ENCODE results near the gene UROC1. TPM values are rescaled to one million over a fixed set of nuclear protein-coding genes. Genes with fewer than 3 reads are reported as not detected.

UROC1 gene
- total RNA-seq, 2 donors from 2014 or later: not detected

DNA sequence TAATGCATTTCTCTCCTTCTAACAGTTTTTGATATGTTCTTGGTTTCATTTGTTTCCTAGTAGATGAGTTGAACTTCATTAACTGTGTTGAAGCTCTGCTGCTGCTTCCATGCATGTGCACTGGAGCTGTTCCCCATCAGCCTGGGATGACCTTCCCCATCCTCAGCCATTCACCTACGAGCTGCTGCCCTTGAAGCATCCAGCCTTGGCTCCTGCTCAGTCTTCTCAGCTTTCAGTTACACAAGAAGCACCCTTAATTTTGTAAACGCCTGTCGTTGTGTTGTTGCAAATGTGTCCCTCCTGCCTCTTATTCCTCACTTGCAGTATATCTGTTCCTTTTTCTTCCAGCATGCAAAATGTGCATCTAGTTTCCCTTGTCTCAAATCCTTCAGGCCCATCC, 33.4 kb downstream of the UROC1 start:
- no peaks in the 10 kb centered on the region for H3K36me3 ChIP-seq
- TF ChIP-seq, protein P1, sequence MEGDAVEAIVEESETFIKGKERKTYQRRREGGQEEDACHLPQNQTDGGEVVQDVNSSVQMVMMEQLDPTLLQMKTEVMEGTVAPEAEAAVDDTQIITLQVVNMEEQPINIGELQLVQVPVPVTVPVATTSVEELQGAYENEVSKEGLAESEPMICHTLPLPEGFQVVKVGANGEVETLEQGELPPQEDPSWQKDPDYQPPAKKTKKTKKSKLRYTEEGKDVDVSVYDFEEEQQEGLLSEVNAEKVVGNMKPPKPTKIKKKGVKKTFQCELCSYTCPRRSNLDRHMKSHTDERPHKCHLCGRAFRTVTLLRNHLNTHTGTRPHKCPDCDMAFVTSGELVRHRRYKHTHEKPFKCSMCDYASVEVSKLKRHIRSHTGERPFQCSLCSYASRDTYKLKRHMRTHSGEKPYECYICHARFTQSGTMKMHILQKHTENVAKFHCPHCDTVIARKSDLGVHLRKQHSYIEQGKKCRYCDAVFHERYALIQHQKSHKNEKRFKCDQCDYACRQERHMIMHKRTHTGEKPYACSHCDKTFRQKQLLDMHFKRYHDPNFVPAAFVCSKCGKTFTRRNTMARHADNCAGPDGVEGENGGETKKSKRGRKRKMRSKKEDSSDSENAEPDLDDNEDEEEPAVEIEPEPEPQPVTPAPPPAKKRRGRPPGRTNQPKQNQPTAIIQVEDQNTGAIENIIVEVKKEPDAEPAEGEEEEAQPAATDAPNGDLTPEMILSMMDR (IDR thresholded peaks at IDR 0.05): no peak
- DNase-seq (ENCODE audit: low spot score): no peak
- no peaks in the 10 kb centered on the region for H3K27me3 ChIP-seq
- no peak overlapping the region for H3K27ac ChIP-seq
- H3K9me3 ChIP-seq: no peaks in the 10 kb centered on the region
- no peak overlapping the region for H3K4me3 ChIP-seq
- H3K4me1 ChIP-seq: peaks cover 0 to 11% of the 10 kb centered on the region in 2 donors

GRCh38 chr3:126483321-126483761, 34.2 kb downstream of the UROC1 start:
- no peak overlapping the region for H3K4me3 ChIP-seq
- H3K4me1 ChIP-seq: peaks cover 0 to 11% of the 10 kb centered on the region in 2 donors
- H3K36me3 ChIP-seq: no peaks in the 10 kb centered on the region
- H3K9me3 ChIP-seq: no peaks in the 10 kb centered on the region
- H3K27ac ChIP-seq: no peak overlapping the region
- no peaks in the 10 kb centered on the region for H3K27me3 ChIP-seq
- TF ChIP-seq, protein P1 (IDR thresholded peaks at IDR 0.05): no peak
- DNase-seq (ENCODE audit: low spot score): no peak

DNA sequence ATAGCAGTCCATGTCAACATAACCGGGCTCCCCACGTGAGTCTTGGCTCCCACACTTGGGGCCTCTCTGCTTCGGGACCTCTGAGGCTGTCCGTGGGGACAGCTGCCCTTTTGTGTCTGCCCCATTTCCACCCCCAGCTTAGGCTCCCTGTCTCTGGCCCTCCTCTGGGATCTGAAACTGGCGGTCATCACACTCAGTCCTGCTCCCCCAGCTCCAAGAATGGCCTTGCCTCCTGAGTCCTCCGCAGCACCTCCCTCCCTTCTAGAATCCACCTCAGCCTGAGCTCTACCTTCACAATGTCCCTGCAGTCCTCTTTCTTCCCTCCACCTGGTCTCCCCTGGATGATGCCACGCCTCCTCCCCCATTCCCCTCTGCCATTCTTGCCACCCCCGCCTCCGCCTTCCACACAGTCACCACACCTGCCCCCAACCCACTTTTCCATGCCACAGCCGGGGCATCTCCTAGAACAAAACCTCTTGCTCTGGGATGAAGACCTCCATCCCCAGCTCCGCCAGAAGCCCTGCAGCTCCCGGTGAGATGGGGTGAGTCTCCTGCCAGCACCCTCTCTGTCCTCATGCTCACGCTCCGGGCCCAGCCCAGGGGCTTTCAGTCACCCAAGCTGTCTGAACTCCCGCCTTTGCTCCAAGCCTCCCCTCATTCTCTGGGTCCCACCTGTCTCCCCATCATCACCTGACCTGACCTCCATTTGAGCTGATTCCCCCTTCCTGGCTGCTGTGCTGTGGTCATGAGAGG, 34.9 kb downstream of the UROC1 start:
- no peaks in the 10 kb centered on the region for H3K27me3 ChIP-seq
- TF ChIP-seq, protein P1 (IDR thresholded peaks at IDR 0.05): no peak
- DNase-seq (ENCODE audit: low spot score): no peak

DNA sequence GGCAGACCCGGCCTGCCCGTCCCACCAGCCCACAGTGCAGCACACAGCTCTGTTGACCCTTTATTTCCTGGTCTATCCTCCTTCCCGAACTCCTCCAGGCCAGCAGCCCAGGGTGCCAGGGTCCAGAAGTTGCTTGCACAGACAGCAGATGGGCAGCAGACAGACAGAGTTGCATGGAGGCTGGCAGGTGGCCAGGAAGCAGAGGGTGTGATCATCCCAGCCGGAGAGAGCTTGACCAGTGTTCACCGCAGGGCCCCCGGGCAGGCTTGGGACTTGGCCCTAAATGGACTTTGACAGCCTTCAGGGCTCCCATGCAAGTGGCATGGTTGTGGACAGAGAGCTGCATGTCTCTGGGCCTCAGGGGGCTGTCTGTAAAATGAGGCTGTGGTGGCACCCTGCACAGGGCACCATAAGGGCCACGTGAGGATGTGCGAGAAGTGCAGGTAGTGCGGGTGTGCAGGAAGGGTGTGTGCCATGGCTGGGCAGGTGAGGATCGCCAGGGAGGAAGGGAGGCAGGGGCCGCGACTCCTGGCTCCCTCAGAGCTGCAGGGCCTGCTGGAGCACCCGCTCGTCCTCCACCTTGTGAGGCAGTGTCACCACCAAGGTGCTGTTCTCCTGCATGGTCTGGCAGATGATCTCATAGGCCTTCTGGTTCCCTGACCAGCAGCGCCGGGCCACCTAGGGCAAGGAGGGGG, 35.6 kb downstream of the UROC1 start:
- H3K27me3 ChIP-seq: no peaks in the 10 kb centered on the region
- H3K4me3 ChIP-seq: no peak overlapping the region
- no peak overlapping the region for H3K27ac ChIP-seq
- peaks cover 0 to 5% of the 10 kb centered on the region in 2 donors for H3K4me1 ChIP-seq
- DNase-seq (ENCODE audit: low spot score): no peak
- H3K9me3 ChIP-seq: no peaks in the 10 kb centered on the region
- TF ChIP-seq, protein P1 (IDR thresholded peaks at IDR 0.05): no peak
- no peaks in the 10 kb centered on the region for H3K36me3 ChIP-seq

More for the DNA sequence above, 34.9 kb downstream of the UROC1 start:
- Histone ChIP-seq H3K9me3 (no peaks in the 10 kb centered on the region), H3K4me3 (no peak overlapping the region), H3K4me1 (peaks cover 0 to 11% of the 10 kb centered on the region in 2 donors), H3K27ac (no peak overlapping the region), H3K36me3 (no peaks in the 10 kb centered on the region)

DNA sequence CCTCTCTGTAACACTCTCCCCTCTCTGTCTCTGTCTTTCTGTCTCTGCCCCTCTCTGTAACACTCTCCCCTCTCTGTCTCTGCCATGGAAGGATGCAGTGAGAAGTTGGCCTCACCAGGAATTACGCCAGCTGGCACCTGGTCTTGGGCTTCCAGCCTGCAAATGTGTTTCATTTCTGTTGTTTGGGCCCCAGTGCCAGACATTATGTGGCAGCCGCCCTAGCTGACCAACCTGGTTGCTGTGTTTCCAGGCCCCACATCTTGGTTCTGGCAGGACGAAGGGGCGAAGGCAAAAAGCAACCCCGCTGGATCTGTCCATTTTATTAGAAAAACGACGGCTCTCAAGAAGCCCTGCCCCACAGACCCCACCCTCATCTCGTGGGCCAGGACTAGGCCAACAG, 36.7 kb downstream of the UROC1 start:
- Histone ChIP-seq H3K27ac (no peak overlapping the region), H3K36me3 (no peaks in the 10 kb centered on the region), H3K4me1 (peaks cover 0 to 8% of the 10 kb centered on the region in 2 donors), H3K4me3 (no peak overlapping the region), H3K9me3 (no peaks in the 10 kb centered on the region), H3K27me3 (no peaks in the 10 kb centered on the region)
- TF ChIP-seq, protein P1 (IDR thresholded peaks at IDR 0.05): no peak
- DNase-seq (ENCODE audit: low spot score): no peak

All from right atrium auricular region (tissue), 2 donors.